ENCODE measurements around the gene ZCCHC14. TPM values are rescaled to one million over a fixed set of nuclear protein-coding genes. Genes with fewer than 3 reads are reported as not detected.
A peak's percentile ranks its signal among the peaks of the same experiment; 100 is the strongest.

ZCCHC14 gene
- total RNA-seq, 6 donors from 2014 or later = 17.2 to 35.3 (median 26.3) TPM

DNA sequence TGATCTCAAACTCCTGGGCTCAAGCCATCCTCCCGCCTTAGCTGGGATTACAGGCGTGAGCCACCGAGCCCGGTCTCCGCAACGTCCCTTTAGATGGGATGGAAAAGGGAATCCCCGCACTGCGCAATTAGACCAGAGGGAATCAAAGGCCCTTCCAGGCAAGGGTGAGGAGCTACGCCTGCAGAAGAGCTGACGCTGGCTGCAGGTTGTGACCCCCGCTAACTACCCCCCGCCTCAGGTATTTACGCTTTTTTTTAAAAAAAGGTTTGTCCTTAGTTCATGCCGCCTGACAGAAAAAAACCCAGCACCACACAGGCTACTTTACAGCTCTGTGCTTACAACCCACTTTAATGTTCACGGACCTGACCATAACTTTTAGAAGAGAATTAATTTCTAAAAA, 26.9 kb downstream of the ZCCHC14 start:
- H3K4me3 ChIP-seq = no peak overlapping the region
- ATAC-seq (ENCODE audit: low FRiP score in 2 of 2) (no peak), DNase-seq (no peak)
- 84 to 86% methylated on average over 15 of the region's 15 CpGs for WGBS, 2 donors
- TF ChIP-seq POLR2AphosphoS5 (IDR thresholded peaks at IDR 0.05) (no peak), POLR2A (IDR thresholded peaks at IDR 0.05) (no peak), EP300 (IDR thresholded peaks at IDR 0.05) (no peak)
- TF ChIP-seq, protein P1, sequence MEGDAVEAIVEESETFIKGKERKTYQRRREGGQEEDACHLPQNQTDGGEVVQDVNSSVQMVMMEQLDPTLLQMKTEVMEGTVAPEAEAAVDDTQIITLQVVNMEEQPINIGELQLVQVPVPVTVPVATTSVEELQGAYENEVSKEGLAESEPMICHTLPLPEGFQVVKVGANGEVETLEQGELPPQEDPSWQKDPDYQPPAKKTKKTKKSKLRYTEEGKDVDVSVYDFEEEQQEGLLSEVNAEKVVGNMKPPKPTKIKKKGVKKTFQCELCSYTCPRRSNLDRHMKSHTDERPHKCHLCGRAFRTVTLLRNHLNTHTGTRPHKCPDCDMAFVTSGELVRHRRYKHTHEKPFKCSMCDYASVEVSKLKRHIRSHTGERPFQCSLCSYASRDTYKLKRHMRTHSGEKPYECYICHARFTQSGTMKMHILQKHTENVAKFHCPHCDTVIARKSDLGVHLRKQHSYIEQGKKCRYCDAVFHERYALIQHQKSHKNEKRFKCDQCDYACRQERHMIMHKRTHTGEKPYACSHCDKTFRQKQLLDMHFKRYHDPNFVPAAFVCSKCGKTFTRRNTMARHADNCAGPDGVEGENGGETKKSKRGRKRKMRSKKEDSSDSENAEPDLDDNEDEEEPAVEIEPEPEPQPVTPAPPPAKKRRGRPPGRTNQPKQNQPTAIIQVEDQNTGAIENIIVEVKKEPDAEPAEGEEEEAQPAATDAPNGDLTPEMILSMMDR (IDR thresholded peaks at IDR 0.05) = no peak
- H3K36me3 ChIP-seq = no peaks in the 10 kb centered on the region
- no peaks in the 10 kb centered on the region for H3K27me3 ChIP-seq
- peak overlapping the region; percentile 91 to 95 (median 93) for H3K27ac ChIP-seq
- peaks cover 57 to 68% (median 61%) of the 10 kb centered on the region in 4 donors for H3K4me1 ChIP-seq
- H3K9me3 ChIP-seq = no peaks in the 10 kb centered on the region

DNA sequence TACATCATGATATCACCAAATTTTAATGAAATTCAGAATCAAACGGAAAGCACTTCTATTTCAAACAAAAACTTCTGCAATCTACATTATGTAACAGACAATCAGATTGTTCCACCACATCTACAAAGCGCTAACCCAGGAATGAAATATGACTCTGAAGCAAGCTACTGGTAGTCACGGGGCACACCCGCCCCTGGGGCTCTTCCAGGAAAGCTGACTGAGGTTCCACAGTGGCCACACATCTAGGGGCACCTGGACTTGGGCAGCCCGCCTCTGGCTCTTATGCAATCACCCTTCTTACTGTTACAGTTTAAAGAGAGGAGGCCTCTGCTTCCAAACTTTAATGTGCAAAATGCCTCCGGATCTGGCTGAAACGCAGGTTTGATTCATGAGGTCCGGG, 27.5 kb downstream of the ZCCHC14 start:
- WGBS, 2 donors = 11 to 16% methylated on average over 7 to 8 of the region's 8 CpGs
- Histone ChIP-seq H3K4me1 (peaks cover 56 to 67% (median 61%) of the 10 kb centered on the region in 4 donors), H3K4me3 (peak overlapping the region in 3 of 4 donors; percentile 0 to 21 (median 19)), H3K27ac (peak overlapping the region; percentile 91 to 95 (median 93)), H3K36me3 (no peaks in the 10 kb centered on the region), H3K9me3 (no peaks in the 10 kb centered on the region), H3K27me3 (no peaks in the 10 kb centered on the region)
- DNase-seq (peak in 1 of 2 donors; percentile 95), ATAC-seq (ENCODE audit: low FRiP score in 2 of 2) (peak; percentile 88 to 92)
- TF ChIP-seq EP300 (IDR thresholded peaks at IDR 0.05) = peak in 3 of 4 donors; percentile 61 to 91 (median 64)
- TF ChIP-seq, protein P1 (IDR thresholded peaks at IDR 0.05) = no peak
- TF ChIP-seq POLR2A (IDR thresholded peaks at IDR 0.05) = peak in 1 of 4 donors; percentile 17
- TF ChIP-seq POLR2AphosphoS5 (IDR thresholded peaks at IDR 0.05) = peak; percentile 82 to 87

DNA sequence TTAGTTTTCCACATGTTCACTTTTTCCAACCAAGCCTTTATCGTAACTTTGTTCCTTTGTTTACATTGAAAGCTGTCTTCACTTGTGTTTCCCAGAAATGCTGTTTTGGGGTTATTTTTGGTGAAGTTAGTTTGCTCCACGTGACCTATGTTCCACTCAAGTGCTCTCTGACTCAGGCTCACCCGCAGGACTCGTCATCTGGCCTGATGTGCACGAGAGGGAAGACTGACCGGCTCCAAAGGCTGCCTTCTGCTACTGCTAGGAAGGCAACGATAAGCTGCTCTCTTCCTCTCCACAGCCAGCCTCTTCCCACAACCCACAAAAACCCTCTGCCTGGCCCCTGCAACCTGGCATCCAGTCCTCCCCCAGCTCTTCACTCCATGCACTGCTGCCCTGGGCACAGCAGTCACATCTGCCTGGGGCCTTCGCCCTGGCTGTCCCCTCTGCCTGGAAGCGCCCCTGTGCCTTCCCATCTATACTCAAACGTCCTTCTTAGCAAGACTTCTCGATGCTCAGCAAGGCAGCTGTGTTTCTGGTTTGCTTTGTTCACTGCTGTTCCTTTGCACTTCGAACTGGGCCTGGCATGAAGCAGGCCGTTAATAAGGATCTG, 28.0 kb downstream of the ZCCHC14 start:
- peaks cover 0 to 1% (median under 1%) of the 10 kb centered on the region in 4 donors for H3K36me3 ChIP-seq
- no peaks in the 10 kb centered on the region for H3K9me3 ChIP-seq
- WGBS, 2 donors = 7 to 12% methylated on average over 13 of the region's 13 CpGs
- TF ChIP-seq, protein P1 (IDR thresholded peaks at IDR 0.05) = no peak
- TF ChIP-seq EP300 (IDR thresholded peaks at IDR 0.05) = peak in 3 of 4 donors; percentile 73 to 96 (median 82)
- peak; percentile 73 to 84 for TF ChIP-seq POLR2AphosphoS5 (IDR thresholded peaks at IDR 0.05)
- no peak for TF ChIP-seq POLR2A (IDR thresholded peaks at IDR 0.05)
- DNase-seq = peak in 1 of 2 donors; percentile 87
- H3K27ac ChIP-seq = peak overlapping the region; percentile 91 to 95 (median 93)
- H3K4me1 ChIP-seq = peaks cover 56 to 67% (median 61%) of the 10 kb centered on the region in 4 donors
- H3K4me3 ChIP-seq = peak overlapping the region in 3 of 4 donors; percentile 0 to 21 (median 19)
- no peaks in the 10 kb centered on the region for H3K27me3 ChIP-seq
- peak; percentile 86 to 93 for ATAC-seq (ENCODE audit: low FRiP score in 2 of 2)

DNA sequence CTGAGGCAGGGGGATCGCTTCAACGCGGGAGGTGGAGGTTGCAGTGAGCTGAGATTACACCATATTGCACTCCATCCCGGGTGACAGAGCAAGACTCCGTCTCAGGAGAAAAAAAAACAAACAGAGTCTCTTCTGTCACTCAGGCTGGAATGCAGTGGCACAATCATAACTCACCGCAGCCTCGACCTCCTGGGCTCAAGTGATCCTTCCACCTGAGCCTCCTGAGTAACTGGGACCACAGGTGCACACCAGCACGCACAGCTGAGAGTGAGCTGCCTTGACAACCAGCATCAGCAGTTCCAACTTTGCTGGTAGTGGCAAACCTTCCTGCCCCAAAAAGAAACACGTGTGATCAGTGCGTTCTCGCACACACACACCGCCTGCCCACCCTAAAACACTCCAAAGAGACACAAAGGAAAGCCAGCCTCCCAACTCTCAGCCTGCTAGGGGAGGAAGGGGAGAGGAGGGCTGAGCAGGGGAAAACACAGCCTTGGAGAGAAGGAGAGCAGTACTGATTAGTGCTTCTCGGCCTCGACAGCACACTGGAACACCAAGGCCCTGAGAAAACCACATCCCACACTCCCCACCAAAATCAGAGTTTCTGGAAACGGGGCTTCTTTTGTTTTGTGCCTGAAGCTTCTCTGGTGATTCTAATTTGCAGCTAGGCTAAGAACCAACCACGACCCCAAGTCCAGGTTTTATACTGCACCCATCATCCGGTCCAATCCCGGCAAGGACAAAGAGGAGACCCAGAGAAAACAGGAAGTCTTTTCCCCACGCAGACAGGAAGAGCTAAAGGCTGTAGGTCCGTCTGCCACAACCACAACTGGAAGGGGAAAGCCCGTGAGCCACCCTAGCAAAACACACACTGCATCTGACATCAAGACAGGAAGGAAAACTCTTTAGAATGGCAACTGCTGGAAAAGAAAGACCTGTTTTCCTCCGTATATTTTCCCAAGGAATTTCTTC, 28.8 kb downstream of the ZCCHC14 start:
- Histone ChIP-seq H3K4me1 (peaks cover 56 to 63% (median 59%) of the 10 kb centered on the region in 4 donors), H3K4me3 (peak overlapping the region in 3 of 4 donors; percentile 0 to 21 (median 5))
- DNase-seq = peak in 1 of 2 donors; percentile 70

More for the DNA sequence above, 28.8 kb downstream of the ZCCHC14 start:
- Histone ChIP-seq H3K27ac (peak overlapping the region; percentile 91 to 95 (median 93)), H3K9me3 (no peaks in the 10 kb centered on the region), H3K36me3 (peaks cover 0 to 9% (median 7%) of the 10 kb centered on the region in 4 donors), H3K27me3 (no peaks in the 10 kb centered on the region)
- 47 to 51% methylated on average over 17 to 22 of the region's 22 CpGs for WGBS, 2 donors
- peak; percentile 68 to 72 for ATAC-seq (ENCODE audit: low FRiP score in 2 of 2)
- TF ChIP-seq, protein P1 (IDR thresholded peaks at IDR 0.05) = no peak
- TF ChIP-seq POLR2AphosphoS5 (IDR thresholded peaks at IDR 0.05) (no peak), POLR2A (IDR thresholded peaks at IDR 0.05) (no peak), EP300 (IDR thresholded peaks at IDR 0.05) (peak in 2 of 4 donors; percentile 32 to 38)

All from upper lobe of left lung (tissue), 6 donors.